GM23338 (cell line): Measurements from ENCODE around the gene AP3D1. TPM values are rescaled to one million over a fixed set of nuclear protein-coding genes. Genes with fewer than 3 reads are reported as not detected.

Experiments used
- ATAC-seq: fragments of 200-7000 bp; cut with Tn5 transposase; 3 replicates; pipeline ENCODE4 v1.9.1; 2020
- DNase-seq: peaks from one replicate; pipeline ENCODE4 v3.0.0-alpha.2; 2015; ENCODE audit warnings: low spot score
- H2AFZ ChIP-seq: fragments of 200-600 bp; sonication (generic); 2 replicates; pipeline ENCODE4 v1.8.0; 2016; ENCODE audit warnings: antibody characterized with exemption, mild to moderate bottlenecking, moderate library complexity
- H3F3A ChIP-seq: fragments of 200-600 bp; sonication (generic); replicated peaks from 2 replicates; pipeline ENCODE4 v1.8.0; 2017; ENCODE audit warnings: antibody characterized with exemption, mixed run types, low read depth
- H3K27ac ChIP-seq: fragments of 200-600 bp; sonication (generic); 2 replicates; pipeline ENCODE4 v1.6.1; 2016; ENCODE audit warnings: low read depth
- H3K27me3 ChIP-seq: fragments of 200-600 bp; sonication (generic); 2 replicates; pipeline ENCODE4 v1.8.0; 2016; ENCODE audit warnings: mild to moderate bottlenecking, mixed run types, moderate library complexity; ENCODE audit not compliant: insufficient read depth
- H3K36me3 ChIP-seq: fragments of 200-600 bp; sonication (generic); 2 replicates; pipeline ENCODE4 v1.8.0; 2016; ENCODE audit warnings: mild to moderate bottlenecking; ENCODE audit not compliant: insufficient read depth
- H3K4me1 ChIP-seq: fragments of 200-600 bp; sonication (generic); 2 replicates; pipeline ENCODE4 v1.8.0; 2016; ENCODE audit warnings: mild to moderate bottlenecking, moderate library complexity; ENCODE audit not compliant: insufficient read depth
- H3K4me2 ChIP-seq: fragments of 200-600 bp; sonication (generic); 2 replicates; pipeline ENCODE4 v1.7.1; 2017; ENCODE audit warnings: mixed run types
- H3K4me3 ChIP-seq: fragments of 200-600 bp; sonication (generic); 2 replicates; pipeline ENCODE4 v1.6.1; 2016; ENCODE audit warnings: mixed run types
- H3K79me2 ChIP-seq: fragments of 200-600 bp; sonication (generic); replicated peaks from 2 replicates; pipeline ENCODE4 v1.8.0; 2017; ENCODE audit warnings: mild to moderate bottlenecking; ENCODE audit not compliant: insufficient read depth
- H3K9me2 ChIP-seq: fragments of 200-600 bp; sonication (generic); 2 replicates; pipeline ENCODE4 v1.8.0; 2017; ENCODE audit not compliant: insufficient read depth
- H4K20me1 ChIP-seq: fragments of 200-600 bp; sonication (generic); replicated peaks from 2 replicates; pipeline ENCODE4 v1.8.0; 2017; ENCODE audit warnings: mild to moderate bottlenecking; ENCODE audit not compliant: insufficient read depth
- H3K27ac Mint-ChIP-seq: 2 replicates; pipeline ENCODE4 v1.8.0; 2020; ENCODE audit warnings: inconsistent platforms, mild to moderate bottlenecking, moderate library complexity, mixed read lengths
- H3K27me3 Mint-ChIP-seq: 3 replicates; pipeline ENCODE4 v1.8.0; 2022; ENCODE audit warnings: low read depth, mild to moderate bottlenecking, moderate library complexity, mixed read lengths, inconsistent platforms; ENCODE audit not compliant: insufficient read depth, poor library complexity
- H3K36me3 Mint-ChIP-seq: 3 replicates; pipeline ENCODE4 v1.8.0; 2021; ENCODE audit warnings: low read depth, mild to moderate bottlenecking, inconsistent platforms, moderate library complexity, mixed read lengths
- H3K4me1 Mint-ChIP-seq: 3 replicates; pipeline ENCODE4 v1.8.0; 2020; ENCODE audit warnings: mild to moderate bottlenecking, inconsistent platforms, mixed read lengths
- H3K4me3 Mint-ChIP-seq: 3 replicates; pipeline ENCODE4 v1.8.0; 2021; ENCODE audit warnings: moderate library complexity, mild to moderate bottlenecking, inconsistent platforms, mixed read lengths
- H3K9me3 Mint-ChIP-seq: 3 replicates; pipeline ENCODE4 v1.8.0; 2020; ENCODE audit warnings: moderate library complexity, mild to moderate bottlenecking, inconsistent platforms, mixed read lengths
- CREB1 ChIP-seq: fragments of 250-450 bp; sonication (Bioruptor Pico); IDR thresholded peaks from 2 replicates; pipeline ENCODE4 v1.5.0; 2020; ENCODE audit warnings: low read depth, mild to moderate bottlenecking, moderate library complexity
- EZH2 ChIP-seq: fragments of 200-600 bp; sonication (generic); IDR thresholded peaks from one replicate; pipeline ENCODE4 v1.8.0; 2017; ENCODE audit warnings: antibody characterized with exemption, mild to moderate bottlenecking, low read depth; ENCODE audit not compliant: unreplicated experiment
- EZH2phosphoT487 ChIP-seq: fragments of 200-600 bp; sonication (generic); IDR thresholded peaks from one replicate; pipeline ENCODE4 v1.8.1; 2018; ENCODE audit warnings: antibody characterized with exemption; ENCODE audit not compliant: unreplicated experiment
- JUNB ChIP-seq: IDR thresholded peaks from one replicate; pipeline ENCODE4 v1.6.1; 2016; ENCODE audit warnings: antibody characterized with exemption; ENCODE audit not compliant: unreplicated experiment
- NANOG ChIP-seq: IDR thresholded peaks from 2 replicates; pipeline ENCODE4 v1.6.1; 2016; ENCODE audit warnings: antibody characterized with exemption, borderline replicate concordance
- POLR2AphosphoS5 ChIP-seq: IDR thresholded peaks from 2 replicates; pipeline ENCODE4 v1.6.1; 2016; ENCODE audit warnings: antibody characterized with exemption, low read depth
- STAT1 ChIP-seq: IDR thresholded peaks from one replicate; pipeline ENCODE4 v1.6.1; 2016; ENCODE audit warnings: antibody characterized with exemption; ENCODE audit not compliant: unreplicated experiment
- ZNF114 ChIP-seq: fragments of 250-450 bp; sonication (Bioruptor Pico); IDR thresholded peaks from 2 replicates; pipeline ENCODE4 v1.5.0; 2020; ENCODE audit warnings: mild to moderate bottlenecking, moderate library complexity
- ZNF331 ChIP-seq: fragments of 250-450 bp; sonication (Bioruptor Pico); IDR thresholded peaks from 2 replicates; pipeline ENCODE4 v1.5.0; 2020; ENCODE audit warnings: low read depth, mild to moderate bottlenecking, moderate library complexity
- polyA plus RNA-seq: library from polyadenylated mRNA; unstranded; fragments of >200 nt; fragmentation: Nextera tagmentation; extraction: Ambion mirVana; gene quantifications from 2 replicates; pipeline ENCODE4 v1.2.1, GENCODE V29; 2016
- total RNA-seq: library from RNA; depleted of rRNA; stranded (reverse); fragments of >200 nt; shearing (Covaris generic); gene quantifications from 2 replicates; pipeline ENCODE4 v1.2.3, GENCODE V29; 2014
- TF ChIP-seq, protein P1 (sequence below): IDR thresholded peaks from one replicate; pipeline ENCODE4 v1.6.1; 2018; ENCODE audit warnings: antibody characterized with exemption; ENCODE audit not compliant: unreplicated experiment
- TF ChIP-seq, protein P2 (sequence below): IDR thresholded peaks from 2 replicates; pipeline ENCODE4 v1.6.1; 2016; ENCODE audit warnings: antibody characterized with exemption
- TF ChIP-seq, protein P3 (sequence below), 2 experiments: fragments of 200-600 bp in 1 of 2; sonication (generic) in 1 of 2; conservative IDR thresholded peaks; 2 replicates each; pipeline versions ENCODE4 v1.5.1 to v1.6.1; 2016 to 2017; ENCODE audit warnings: antibody characterized with exemption in 2 of 2, low read depth in 2 of 2, mild to moderate bottlenecking in 2 of 2, moderate library complexity in 1 of 2
- TF ChIP-seq, protein P4 (sequence below): fragments of 250-450 bp; sonication (Bioruptor Pico); IDR thresholded peaks from 2 replicates; pipeline ENCODE4 v1.5.0; 2020; ENCODE audit warnings: mild to moderate bottlenecking, moderate library complexity

AP3D1 gene
- total and polyA plus RNA-seq, 2 experiments from 2014 or later = 101 to 236 TPM

DNA sequence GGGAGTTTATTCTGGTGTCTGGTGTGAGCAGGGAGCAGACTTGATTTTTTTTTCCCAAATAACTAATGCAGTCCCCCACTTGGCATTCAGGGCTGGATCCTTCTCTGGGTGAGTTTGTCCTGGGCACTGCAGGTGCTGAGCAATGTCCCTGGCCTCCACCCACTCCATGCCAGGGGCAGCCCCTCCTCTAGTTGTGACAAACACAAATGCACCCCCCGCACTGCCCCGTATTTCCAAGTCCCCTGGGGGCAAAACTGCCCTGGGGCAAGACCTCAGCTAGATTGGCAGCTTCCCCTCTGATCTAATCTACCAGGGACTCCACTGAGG lies 61.7 kb downstream of the AP3D1 start (continued):
- TF ChIP-seq ZNF114 (CRISPR knock-in tag) (no peak), ZNF331 (CRISPR knock-in tag) (no peak), STAT1 (no peak)

DNA sequence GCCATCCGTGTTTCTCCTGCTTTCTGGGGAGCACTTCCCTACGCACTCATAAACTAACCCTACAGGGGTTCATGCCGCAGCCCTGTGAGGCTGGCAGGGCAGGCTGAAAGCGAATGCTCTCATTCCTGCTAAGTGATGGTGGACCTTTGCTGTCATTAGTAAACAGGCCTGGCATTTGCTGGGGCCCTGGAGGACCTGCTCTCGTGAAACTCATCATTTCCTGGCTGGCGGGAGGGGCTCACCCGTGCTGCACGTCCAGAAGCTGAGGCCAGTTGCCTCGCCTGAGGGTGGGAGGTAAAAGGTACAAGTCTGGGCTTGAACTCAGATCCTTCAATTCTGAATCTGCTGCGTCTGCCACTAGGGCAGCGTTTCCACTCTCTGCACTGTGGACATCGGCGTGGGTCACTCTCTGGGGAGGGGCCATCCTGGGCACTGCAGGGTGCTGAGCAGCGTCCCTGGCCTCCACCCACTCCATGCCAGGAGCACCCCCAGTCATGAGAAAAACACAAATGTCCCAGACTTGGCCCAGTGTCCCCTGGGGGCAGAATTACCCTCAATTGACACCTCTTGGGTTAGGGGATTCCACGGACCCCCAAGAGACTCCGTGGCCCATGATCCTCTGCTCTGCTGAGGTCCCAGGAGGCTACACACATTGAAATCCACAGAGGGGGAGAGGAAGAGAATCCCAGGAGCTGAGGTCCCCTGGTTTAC lies 62.2 kb downstream of the AP3D1 start:
- no peaks in the 10 kb centered on the region for H3K79me2 ChIP-seq
- H4K20me1 ChIP-seq = no peaks in the 10 kb centered on the region
- Mint-ChIP-seq H3K36me3 (no peaks in the 10 kb centered on the region), H3K27ac (peak overlapping the region; percentile 77), H3K9me3 (no peaks in the 10 kb centered on the region), H3K4me3 (no peak overlapping the region), H3K4me1 (peaks cover 21% of the 10 kb centered on the region), H3K27me3 (peaks cover 4% of the 10 kb centered on the region)
- no peak overlapping the region for H2AFZ ChIP-seq
- TF ChIP-seq NANOG (no peak), CREB1 (CRISPR knock-in tag) (no peak), EZH2phosphoT487 (no peak), JUNB (no peak), EZH2 (no peak), POLR2AphosphoS5 (no peak), ZNF331 (CRISPR knock-in tag) (no peak)
- TF ChIP-seq, protein P1, sequence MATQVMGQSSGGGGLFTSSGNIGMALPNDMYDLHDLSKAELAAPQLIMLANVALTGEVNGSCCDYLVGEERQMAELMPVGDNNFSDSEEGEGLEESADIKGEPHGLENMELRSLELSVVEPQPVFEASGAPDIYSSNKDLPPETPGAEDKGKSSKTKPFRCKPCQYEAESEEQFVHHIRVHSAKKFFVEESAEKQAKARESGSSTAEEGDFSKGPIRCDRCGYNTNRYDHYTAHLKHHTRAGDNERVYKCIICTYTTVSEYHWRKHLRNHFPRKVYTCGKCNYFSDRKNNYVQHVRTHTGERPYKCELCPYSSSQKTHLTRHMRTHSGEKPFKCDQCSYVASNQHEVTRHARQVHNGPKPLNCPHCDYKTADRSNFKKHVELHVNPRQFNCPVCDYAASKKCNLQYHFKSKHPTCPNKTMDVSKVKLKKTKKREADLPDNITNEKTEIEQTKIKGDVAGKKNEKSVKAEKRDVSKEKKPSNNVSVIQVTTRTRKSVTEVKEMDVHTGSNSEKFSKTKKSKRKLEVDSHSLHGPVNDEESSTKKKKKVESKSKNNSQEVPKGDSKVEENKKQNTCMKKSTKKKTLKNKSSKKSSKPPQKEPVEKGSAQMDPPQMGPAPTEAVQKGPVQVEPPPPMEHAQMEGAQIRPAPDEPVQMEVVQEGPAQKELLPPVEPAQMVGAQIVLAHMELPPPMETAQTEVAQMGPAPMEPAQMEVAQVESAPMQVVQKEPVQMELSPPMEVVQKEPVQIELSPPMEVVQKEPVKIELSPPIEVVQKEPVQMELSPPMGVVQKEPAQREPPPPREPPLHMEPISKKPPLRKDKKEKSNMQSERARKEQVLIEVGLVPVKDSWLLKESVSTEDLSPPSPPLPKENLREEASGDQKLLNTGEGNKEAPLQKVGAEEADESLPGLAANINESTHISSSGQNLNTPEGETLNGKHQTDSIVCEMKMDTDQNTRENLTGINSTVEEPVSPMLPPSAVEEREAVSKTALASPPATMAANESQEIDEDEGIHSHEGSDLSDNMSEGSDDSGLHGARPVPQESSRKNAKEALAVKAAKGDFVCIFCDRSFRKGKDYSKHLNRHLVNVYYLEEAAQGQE = no peak
- TF ChIP-seq, protein P2, sequence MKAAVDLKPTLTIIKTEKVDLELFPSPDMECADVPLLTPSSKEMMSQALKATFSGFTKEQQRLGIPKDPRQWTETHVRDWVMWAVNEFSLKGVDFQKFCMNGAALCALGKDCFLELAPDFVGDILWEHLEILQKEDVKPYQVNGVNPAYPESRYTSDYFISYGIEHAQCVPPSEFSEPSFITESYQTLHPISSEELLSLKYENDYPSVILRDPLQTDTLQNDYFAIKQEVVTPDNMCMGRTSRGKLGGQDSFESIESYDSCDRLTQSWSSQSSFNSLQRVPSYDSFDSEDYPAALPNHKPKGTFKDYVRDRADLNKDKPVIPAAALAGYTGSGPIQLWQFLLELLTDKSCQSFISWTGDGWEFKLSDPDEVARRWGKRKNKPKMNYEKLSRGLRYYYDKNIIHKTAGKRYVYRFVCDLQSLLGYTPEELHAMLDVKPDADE = no peak
- TF ChIP-seq, protein P3, sequence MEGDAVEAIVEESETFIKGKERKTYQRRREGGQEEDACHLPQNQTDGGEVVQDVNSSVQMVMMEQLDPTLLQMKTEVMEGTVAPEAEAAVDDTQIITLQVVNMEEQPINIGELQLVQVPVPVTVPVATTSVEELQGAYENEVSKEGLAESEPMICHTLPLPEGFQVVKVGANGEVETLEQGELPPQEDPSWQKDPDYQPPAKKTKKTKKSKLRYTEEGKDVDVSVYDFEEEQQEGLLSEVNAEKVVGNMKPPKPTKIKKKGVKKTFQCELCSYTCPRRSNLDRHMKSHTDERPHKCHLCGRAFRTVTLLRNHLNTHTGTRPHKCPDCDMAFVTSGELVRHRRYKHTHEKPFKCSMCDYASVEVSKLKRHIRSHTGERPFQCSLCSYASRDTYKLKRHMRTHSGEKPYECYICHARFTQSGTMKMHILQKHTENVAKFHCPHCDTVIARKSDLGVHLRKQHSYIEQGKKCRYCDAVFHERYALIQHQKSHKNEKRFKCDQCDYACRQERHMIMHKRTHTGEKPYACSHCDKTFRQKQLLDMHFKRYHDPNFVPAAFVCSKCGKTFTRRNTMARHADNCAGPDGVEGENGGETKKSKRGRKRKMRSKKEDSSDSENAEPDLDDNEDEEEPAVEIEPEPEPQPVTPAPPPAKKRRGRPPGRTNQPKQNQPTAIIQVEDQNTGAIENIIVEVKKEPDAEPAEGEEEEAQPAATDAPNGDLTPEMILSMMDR (conservative IDR thresholded peaks at IDR 0.05; ENCODE audit: low read depth in 2 of 2) = no peak
- TF ChIP-seq, protein P4, sequence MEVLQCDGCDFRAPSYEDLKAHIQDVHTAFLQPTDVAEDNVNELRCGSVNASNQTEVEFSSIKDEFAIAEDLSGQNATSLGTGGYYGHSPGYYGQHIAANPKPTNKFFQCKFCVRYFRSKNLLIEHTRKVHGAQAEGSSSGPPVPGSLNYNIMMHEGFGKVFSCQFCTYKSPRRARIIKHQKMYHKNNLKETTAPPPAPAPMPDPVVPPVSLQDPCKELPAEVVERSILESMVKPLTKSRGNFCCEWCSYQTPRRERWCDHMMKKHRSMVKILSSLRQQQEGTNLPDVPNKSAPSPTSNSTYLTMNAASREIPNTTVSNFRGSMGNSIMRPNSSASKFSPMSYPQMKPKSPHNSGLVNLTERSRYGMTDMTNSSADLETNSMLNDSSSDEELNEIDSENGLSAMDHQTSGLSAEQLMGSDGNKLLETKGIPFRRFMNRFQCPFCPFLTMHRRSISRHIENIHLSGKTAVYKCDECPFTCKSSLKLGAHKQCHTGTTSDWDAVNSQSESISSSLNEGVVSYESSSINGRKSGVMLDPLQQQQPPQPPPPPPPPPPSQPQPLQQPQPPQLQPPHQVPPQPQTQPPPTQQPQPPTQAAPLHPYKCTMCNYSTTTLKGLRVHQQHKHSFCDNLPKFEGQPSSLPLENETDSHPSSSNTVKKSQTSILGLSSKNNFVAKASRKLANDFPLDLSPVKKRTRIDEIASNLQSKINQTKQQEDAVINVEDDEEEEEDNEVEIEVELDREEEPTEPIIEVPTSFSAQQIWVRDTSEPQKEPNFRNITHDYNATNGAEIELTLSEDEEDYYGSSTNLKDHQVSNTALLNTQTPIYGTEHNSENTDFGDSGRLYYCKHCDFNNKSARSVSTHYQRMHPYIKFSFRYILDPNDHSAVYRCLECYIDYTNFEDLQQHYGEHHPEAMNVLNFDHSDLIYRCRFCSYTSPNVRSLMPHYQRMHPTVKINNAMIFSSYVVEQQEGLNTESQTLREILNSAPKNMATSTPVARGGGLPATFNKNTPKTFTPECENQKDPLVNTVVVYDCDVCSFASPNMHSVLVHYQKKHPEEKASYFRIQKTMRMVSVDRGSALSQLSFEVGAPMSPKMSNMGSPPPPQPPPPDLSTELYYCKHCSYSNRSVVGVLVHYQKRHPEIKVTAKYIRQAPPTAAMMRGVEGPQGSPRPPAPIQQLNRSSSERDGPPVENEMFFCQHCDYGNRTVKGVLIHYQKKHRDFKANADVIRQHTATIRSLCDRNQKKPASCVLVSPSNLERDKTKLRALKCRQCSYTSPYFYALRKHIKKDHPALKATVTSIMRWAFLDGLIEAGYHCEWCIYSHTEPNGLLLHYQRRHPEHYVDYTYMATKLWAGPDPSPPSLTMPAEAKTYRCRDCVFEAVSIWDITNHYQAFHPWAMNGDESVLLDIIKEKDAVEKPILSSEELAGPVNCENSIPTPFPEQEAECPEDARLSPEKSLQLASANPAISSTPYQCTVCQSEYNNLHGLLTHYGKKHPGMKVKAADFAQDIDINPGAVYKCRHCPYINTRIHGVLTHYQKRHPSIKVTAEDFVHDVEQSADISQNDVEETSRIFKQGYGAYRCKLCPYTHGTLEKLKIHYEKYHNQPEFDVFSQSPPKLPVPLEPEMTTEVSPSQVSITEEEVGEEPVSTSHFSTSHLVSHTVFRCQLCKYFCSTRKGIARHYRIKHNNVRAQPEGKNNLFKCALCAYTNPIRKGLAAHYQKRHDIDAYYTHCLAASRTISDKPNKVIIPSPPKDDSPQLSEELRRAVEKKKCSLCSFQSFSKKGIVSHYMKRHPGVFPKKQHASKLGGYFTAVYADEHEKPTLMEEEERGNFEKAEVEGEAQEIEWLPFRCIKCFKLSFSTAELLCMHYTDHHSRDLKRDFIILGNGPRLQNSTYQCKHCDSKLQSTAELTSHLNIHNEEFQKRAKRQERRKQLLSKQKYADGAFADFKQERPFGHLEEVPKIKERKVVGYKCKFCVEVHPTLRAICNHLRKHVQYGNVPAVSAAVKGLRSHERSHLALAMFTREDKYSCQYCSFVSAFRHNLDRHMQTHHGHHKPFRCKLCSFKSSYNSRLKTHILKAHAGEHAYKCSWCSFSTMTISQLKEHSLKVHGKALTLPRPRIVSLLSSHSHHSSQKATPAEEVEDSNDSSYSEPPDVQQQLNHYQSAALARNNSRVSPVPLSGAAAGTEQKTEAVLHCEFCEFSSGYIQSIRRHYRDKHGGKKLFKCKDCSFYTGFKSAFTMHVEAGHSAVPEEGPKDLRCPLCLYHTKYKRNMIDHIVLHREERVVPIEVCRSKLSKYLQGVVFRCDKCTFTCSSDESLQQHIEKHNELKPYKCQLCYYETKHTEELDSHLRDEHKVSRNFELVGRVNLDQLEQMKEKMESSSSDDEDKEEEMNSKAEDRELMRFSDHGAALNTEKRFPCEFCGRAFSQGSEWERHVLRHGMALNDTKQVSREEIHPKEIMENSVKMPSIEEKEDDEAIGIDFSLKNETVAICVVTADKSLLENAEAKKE (CRISPR knock-in tag) = no peak
- H3K4me3 ChIP-seq = no peak overlapping the region
- DNase-seq (no peak), ATAC-seq (no peak)
- peaks cover 5% of the 10 kb centered on the region; the same call in 1 of the 2 replicates for H3K4me1 ChIP-seq
- no peak overlapping the region for H3K4me2 ChIP-seq
- peaks cover 3% of the 10 kb centered on the region; the same call in 1 of the 2 replicates for H3F3A ChIP-seq
- H3K9me2 ChIP-seq = no peaks in the 10 kb centered on the region
- H3K27ac ChIP-seq = peak overlapping the region; percentile 59; the same call in 1 of the 2 replicates
- no peaks in the 10 kb centered on the region for H3K27me3 ChIP-seq
- H3K36me3 ChIP-seq = no peaks in the 10 kb centered on the region
